Measurements from ENCODE around the gene IRF5. TPM values are rescaled to one million over a fixed set of nuclear protein-coding genes. Genes with fewer than 3 reads are reported as not detected.

The IRF5 gene
- total and polyA plus RNA-seq, 10 of the 15 experiments (the other 5 are each of a cell fraction or from before 2014, with no cell fraction given): 5.4 to 90.3 (median 61.7) TPM

- TF ChIP-seq IKZF1 (conservative IDR thresholded peaks at IDR 0.05): peak; percentile 84
- TF ChIP-seq EP300 (IDR thresholded peaks at IDR 0.05; ENCODE audit: borderline replicate concordance in 1 of 2, control insufficient read depth in 1 of 2, low read depth in 2 of 2, low read length in 2 of 2): peak; percentile 89 to 91
- TF ChIP-seq DPF2 (IDR thresholded peaks at IDR 0.05): peak; percentile 93
- peak; percentile 73 to 83 for TF ChIP-seq IKZF2 (IDR thresholded peaks at IDR 0.05)
- TF ChIP-seq CREB1 (IDR thresholded peaks at IDR 0.05; ENCODE audit: low read depth): no peak
- peak; percentile 64 for TF ChIP-seq MEF2B (IDR thresholded peaks at IDR 0.05; ENCODE audit: partially characterized antibody, poor library complexity, severe bottlenecking)
- TF ChIP-seq TBL1XR1 (IDR thresholded peaks at IDR 0.05; ENCODE audit: low read depth, low read length): no peak; the same call in 1 of the 2 replicates
- peak in 1 of 2 experiments; percentile 73; a peak in 1 of 4 replicates for TF ChIP-seq ETV6 (conservative IDR thresholded peaks at IDR 0.05 in 1 of 2, IDR thresholded peaks at IDR 0.05 in 1 of 2; ENCODE audit: borderline replicate concordance in 1 of 2, low read depth in 1 of 2)
- TF ChIP-seq BHLHE40 (IDR thresholded peaks at IDR 0.05; ENCODE audit: borderline replicate concordance in 1 of 2, low read depth in 2 of 2, low read length in 1 of 2): peak; percentile 46 to 65; a peak in 3 of 4 replicates
- TF ChIP-seq MTA2 (IDR thresholded peaks at IDR 0.05; ENCODE audit: low read depth): peak; percentile 69
- peak; percentile 90 for TF ChIP-seq BCL3 (IDR thresholded peaks at IDR 0.05; ENCODE audit: borderline replicate concordance, insufficient read depth, low read depth, low read length, poor library complexity, severe bottlenecking)
- TF ChIP-seq SUPT20H (IDR thresholded peaks at IDR 0.05; ENCODE audit: borderline replicate concordance, control insufficient read depth, low read depth, low read length): no peak
- TF ChIP-seq SKIL (IDR thresholded peaks at IDR 0.05; ENCODE audit: low read depth, poor library complexity, severe bottlenecking): peak; percentile 65
- no peak for TF ChIP-seq ASH2L (IDR thresholded peaks at IDR 0.05; ENCODE audit: borderline replicate concordance, low read depth)
- TF ChIP-seq IRF4 (IDR thresholded peaks at IDR 0.05; ENCODE audit: low read depth, low read length): peak; percentile 96
- no peak for TF ChIP-seq ZBTB40 (IDR thresholded peaks at IDR 0.05; ENCODE audit: borderline replicate concordance)
- TF ChIP-seq MAX (IDR thresholded peaks at IDR 0.05; ENCODE audit: low read depth, low read length): 0 out of 2 replicates have a peak, but pooled peaks have one; percentile 26
Observed at GRCh38 chr7:128934361-128935341, 3.1 kb upstream of the IRF5 start (continued).
